GM18867 (cell line): ENCODE results near the gene RPL39.
"Not testable (repeated sequence)": the region's sequence is repeated elsewhere in the genome, so short reads cannot be mapped to it uniquely, and the experiment has no call there.

Experiments used
- ATAC-seq: cut with Tn5 transposase; IDR thresholded peaks from one replicate; pipeline ENCODE4 v1.9.1; 2021; ENCODE audit warnings: mild to moderate bottlenecking, moderate library complexity; ENCODE audit not compliant: unreplicated experiment

Gene RPL39

DNA sequence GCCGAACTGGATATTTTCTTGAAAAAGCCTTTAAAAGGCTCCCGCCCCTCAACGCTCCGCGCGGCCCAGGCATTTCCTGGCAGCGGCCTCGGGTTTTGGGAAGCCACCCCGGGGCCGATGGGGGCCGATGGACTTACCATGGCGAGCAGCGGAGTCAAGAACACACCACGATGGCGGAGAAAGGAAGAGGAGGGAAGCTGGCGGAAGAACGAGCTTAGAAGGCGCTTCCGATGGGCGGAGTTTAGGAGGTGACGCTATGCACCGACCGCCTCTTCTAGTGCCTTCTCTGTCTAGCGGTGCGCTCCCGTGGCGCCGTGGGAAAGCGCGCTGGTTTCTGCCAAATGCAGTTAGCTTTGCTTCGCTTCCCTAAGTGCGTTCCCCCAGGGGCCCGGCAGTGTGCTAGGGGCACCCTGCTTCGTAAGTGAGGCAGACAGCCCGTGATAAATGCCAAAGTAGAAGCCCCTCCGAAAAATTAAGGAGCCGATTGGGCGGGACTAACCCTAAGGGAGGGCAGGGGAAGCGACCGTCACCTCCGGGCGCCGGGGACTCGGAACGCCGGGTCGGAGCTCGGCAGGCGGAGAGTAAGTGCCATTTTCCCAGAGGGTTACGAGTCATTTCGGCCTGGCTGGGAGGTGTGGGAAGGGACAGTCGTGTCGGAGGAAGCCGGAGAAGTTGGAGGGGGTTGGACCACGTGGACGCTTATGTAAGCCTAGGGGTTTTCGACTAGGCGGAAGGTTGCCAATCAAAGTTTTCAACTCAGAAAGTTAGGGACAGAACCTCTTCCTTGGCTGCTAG is at the start of gene RPL39:
Gene RPL39, minus strand, starts transcription at position 194 of the 795 bp plus-strand sequence. Its CDS starts 54 bp downstream, at position 140.
- peak; percentile 90 for ATAC-seq

DNA sequence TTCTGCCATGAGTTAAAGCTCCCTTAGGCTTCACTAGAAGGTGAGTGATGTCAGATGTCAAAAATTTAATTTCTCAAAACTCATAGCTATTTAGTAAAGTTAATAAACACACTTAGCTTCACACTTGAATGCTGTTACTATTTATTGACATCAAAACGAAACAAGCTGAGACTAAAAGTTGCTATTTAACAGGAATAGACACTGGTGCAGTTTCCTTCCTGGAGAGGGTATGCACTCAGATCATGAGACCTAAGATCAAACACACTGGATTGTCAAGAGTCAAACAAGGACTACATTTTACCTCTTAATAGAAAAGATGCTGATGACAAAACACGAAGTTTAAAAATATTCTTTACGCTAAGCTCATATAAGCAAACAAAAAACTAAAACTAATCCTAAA is 42.5 kb upstream of the RPL39 start:
- ATAC-seq, result no peak

DNA sequence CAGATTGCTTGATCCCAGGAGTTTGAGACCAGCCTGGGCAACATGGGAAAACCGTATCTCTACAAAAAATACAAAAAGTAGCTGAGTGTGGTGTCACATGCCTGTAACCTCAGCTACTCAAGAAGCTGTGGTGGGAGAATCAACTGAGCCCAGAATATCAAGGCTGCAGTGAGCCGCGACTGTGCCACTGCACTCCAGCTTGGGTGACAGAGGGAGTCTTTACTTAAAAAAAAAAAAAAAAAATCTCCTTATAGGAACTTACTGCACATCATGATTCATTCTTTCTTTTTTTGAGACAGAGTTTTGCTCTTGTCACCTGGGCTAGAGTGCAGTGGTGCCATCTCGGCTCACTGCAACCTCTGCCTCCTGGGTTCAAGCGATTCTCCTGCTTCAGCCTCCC is 37.0 kb upstream of the RPL39 start:
- ATAC-seq, result no peak

DNA sequence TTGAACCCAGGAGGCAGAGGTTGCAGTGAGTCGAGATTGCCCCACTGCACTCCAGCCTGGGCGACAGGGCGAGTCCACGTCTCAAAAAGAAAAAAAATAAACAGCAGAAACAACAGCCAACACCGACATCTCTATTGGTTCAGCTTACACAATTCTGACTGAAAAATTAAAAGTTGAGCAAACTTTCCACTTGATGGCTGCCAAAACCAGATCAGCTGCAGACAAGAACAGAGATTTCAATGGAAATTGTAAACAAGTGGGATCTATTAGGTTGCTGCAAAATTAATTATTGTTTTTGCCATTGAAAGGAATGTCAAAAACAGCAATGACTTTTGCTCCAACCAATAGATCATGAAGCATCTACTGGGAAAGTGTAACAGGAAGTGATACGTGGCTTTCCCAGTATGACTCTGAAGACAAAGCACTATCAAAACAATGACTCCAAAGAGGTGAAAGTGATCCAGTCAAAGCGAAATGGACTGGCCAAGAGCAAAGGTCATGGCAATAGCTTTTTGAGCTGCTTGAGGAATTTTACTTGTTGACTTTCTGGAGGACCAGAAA is 35.0 kb upstream of the RPL39 start:
- no peak for ATAC-seq

DNA sequence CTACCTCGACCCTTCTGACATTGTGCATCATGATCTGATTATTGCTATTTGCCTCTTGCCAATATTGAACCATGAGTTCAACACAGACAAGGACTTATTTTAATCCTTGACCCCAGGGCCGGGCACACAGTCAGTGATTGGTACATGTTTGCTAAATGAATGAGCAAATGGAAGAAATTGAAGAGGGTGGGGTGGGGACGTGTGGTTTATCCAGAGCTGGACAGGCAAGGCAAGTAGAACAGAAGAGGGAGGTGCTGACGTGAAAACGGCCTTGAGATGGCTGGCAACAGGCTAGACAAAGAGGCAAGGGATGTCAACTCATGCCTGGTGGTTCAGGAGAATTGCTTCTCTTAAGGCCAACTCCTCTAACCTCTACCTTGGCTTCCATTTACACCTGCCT is 32.8 kb upstream of the RPL39 start:
- not testable (repeated sequence) for ATAC-seq

DNA sequence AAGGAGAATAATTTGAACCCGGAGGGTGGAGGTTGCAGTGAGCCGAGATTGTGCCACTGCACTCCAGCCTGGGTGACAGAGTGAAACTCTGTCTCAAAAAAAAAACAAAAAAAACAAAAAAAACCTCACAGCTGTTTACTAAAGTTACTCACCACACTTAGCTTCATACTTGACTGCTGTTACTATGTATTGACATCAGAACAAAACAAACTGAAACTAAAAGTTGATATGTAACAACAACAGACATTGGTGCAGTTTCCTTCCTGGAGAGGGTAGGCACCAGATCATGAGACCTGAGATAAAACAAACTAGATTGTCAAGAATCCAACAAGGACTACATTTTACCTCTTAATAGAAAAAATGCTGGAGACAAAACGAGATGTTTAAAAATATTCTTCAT is 30.3 kb upstream of the RPL39 start:
- ATAC-seq, result peak; percentile 97

DNA sequence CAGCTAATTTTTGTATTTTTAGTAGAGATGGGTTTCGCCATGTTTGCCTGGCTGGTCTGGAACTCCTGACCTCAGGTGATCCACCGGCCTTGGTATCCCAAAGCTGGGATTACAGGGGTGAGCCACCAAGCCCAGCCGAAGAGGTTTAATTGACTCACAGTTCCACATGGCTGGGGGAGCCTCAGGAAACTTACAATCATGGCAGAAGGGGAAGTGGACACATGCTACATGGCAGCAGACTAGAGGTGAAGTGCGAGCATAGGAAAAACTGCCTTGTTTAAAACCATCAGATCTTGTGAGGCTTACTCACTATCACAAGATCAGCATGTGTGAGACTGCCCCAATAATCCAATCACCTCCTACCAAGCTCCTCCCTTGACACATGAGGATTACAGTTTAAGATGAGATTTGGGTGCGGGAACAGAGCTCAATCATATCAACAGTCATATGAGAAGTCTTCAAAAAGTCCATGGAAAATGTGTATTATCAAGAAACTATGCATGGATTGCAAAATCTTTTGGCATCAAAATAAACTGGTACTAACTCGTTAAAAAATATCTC is 25.8 kb upstream of the RPL39 start:
- ATAC-seq, result no peak

DNA sequence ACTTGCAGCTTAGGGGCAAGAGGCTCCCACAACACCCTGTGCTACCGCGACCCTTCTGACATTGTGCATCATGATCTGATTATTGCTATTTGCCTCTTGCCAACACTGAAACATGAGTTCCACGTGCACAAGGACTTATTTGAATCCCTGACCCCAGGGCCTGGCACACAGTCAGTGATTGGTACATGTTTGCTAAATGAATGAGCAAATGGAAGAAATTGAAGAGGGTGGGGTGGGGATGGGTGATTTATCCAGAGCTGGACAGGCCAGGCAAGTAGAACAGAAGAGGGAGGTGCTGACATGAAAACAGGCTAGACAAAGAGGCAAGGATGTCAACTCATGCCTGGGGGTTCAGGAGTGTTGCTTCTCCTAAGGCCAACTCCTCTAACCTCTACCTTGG is 24.9 kb upstream of the RPL39 start:
- ATAC-seq, result no peak

DNA sequence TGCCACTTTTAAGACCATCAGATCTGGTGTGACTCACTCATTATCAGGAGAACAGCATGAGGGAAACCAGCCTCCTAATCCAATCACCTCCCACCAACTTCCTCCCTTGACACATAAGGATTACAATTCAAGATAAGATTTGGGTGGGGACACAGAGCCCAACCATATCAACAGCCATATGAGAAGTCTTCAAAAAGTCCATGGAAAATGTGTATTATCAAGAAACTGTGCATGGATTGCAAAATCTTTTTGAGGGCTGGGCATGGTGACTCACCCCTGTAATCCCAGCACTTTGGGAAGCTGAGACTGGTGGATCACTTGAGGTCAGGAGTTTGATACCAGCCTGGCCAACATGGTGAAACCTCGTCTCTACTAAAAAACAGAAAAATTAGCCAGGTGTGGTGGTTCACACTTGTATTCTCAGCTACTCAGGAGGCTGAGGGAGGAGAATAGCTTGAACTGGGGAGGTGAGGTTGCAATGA is 17.8 kb upstream of the RPL39 start:
- ATAC-seq, result no peak

DNA sequence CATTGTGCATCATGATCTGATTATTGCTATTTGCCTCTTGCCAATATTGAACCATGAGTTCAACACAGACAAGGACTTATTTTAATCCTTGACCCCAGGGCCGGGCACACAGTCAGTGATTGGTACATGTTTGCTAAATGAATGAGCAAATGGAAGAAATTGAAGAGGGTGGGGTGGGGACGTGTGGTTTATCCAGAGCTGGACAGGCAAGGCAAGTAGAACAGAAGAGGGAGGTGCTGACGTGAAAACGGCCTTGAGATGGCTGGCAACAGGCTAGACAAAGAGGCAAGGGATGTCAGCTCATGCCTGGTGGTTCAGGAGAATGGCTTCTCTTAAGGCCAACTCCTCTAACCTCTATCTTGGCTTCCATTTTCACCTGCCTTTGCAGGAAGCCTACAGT is 17.0 kb upstream of the RPL39 start:
- not testable (repeated sequence) for ATAC-seq

DNA sequence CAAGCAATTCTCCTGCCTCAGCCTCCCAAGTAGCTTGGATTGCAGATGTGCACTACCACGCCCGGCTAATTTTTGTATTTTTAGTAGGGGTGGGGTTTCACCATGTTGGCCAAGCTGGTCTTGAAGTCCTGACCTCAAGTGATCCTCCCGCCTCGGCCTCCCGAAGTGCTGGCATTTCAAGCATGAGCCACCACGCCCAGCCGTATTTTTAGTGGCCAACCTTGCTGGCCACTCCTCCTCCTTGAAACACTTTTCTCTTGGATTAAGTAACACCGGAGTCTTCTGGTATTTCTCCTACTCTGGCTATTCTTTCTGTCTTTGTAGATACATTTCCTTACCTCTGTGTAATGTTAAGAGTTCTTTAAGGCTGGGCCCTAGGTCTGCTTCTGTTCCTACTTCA is 11.1 kb upstream of the RPL39 start:
- no peak for ATAC-seq

DNA sequence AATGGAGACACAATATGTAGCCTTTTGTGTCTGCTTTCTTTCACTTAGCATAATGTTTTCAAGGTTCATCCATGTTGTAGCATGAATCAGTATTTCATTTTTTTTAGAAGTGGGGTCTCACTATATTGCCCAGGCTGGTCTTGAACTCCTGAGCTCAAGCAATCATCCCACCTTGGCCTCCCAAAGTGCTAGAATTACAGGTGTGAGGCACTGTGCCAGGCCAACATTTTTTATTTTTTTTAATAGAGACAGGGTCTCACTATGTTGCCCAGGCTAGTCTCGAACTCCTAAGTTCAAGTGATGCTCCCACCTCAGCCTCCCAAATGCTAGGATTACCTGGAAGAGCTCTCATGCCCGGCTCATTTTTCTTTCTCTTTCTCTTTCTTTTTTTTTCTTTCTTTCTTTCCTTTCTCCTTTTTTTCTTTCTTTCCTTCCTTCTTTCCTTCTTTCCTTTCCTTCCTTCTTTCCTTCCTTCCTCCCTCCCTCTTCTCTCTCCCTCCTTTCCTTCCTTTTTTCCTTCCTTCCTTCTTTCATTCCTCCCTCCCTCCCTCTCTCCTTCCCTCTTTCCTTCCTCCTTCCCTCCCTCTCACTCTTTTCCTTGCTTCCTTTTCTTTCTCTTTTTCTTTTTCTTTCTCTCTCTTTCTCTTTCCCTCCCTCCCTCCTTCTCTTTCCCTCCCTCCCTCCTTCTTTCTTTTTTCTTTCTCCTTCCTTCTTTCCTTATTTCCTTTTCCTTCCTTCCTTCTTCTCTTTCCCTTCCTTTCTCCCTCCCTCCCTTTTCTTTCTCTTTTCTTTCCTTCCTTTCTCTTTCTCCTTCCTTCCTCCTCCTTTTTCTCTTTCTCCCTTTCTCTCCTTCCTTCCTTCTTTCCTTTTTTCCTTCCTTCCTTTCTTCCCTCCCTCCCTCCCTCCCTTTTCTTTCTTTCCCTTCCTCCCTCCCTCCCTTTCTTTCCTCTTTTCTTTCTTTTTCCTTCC is 10.1 kb upstream of the RPL39 start:
- no peak for ATAC-seq

DNA sequence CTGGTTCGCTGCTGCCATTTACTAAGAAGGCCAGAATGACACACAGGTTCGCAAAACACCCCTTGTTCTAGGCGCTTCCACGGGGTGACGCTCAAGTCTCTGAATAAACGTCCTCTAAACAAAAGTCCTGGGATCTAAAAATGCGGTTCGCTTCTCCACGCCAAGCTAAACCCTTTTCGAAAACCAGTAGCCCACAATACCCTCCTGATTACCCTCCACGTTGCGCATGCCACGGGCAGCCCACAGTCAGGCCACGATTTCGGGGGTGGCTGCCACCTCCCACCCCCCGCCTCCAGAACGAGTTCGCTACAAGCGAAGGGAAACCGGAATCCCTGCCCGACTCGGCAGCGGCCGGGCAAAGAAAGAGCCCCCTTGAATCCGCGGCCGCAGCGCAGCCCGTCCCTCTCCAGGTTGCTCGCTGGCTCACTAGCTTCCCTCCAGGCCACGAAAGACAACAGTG is 423 bp downstream of the RPL39 start:
- ATAC-seq, result peak; percentile 13

DNA sequence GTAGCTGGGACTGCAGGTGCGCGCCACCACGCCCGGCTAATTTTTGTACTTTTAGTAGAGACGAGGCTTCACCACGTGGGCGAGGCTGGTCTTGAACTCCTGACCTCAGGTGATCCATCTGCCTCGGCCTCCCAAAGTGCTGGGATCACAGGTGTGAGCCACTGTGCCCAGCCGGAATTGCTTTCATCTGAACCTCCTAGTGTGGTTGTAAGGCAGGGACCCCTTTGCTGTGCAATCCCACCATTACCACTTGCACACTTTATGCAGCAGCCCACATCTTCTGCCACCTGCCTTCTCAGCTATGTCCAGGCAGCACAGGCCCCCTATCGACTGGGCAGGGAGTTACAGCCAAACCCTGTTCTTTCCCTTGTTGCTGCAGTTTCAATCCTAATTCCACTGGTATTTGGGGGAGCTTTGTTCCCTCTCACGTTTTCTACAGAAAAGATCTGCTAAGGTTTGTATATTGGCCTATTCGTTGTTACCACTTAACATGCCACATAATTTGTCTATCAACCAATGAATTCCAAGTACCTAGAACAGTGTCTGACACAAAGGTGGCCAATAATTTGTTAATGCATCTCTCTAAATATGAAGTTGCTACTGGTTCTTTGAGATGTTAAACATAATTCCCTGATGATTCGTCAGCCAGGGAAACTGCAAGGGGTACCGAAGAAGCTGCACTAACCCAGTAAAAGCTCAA is 6.5 kb downstream of the RPL39 start:
- ATAC-seq, result peak; percentile 62

DNA sequence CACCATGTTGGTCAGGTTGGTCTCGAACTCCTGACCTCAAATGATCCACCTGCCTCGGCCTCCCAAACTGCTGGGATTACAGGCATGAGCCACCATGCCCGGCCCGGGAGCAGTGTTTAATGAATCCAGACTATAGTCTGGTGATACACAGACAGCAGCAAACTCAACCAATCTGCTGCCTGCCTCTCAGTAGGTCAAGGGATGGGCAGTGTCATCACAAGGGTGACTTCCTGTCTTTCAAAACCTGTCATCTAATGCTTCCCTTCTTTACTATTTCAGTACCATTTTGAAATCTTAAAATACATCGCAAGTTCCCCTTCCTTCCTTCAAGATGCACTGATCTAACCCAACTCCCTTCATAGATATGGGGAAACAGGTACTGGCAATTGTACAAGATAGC is 8.4 kb downstream of the RPL39 start:
- ATAC-seq, result no peak

DNA sequence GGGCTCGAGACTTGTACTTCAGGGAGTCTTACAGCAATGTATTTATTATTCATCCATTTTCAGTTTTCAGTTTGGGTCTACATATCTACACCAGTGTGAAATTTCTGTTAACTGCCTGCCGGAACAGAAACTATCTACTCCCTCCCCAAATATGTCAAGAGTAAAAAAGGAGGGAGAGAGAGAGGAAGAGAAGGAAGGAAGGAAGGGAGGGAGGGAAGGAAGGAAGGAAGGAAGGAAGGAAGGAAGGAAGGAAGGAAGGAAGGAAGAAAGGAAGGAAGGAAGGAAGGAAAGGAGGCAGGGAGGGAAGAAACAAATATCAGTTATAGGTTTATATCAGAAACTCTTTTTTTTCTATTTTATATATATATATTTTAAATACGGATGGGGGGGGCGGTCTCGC is 12.6 kb downstream of the RPL39 start:
- no peak for ATAC-seq

DNA sequence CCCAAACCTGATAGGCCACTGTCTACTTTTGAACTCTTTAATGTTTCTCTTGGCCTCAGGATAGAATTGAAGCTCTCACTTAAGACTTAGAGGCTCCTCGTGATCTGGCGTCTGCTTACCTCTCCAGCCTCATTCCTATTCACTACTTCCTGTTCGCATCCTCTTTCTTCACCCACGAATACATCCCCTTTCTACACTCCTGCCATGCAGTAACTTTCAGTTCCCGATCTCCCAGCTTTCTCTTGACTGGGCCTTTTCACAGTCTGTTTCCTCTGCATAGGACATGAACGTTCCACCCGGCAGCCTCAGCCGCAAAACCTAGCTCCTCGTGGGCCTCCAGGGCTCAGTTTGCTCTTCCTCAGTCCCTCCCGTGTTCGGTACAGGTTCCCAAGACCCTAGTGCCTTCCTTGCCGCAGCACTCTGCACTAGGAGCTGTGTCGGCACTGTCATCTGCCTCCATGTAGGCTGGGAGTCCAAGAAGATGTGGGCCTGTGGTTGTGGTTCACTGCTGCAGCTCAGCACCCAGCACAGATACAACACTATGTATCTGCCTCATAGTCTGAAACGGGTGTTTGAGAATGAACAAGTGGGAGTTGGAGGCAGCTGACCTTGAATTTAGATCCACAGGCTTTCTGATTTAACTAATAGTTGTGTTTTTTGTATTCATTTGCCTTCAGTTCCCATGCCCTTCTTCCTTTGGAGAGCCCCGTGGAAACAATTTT is 15.8 kb downstream of the RPL39 start:
- peak; percentile 54 for ATAC-seq

DNA sequence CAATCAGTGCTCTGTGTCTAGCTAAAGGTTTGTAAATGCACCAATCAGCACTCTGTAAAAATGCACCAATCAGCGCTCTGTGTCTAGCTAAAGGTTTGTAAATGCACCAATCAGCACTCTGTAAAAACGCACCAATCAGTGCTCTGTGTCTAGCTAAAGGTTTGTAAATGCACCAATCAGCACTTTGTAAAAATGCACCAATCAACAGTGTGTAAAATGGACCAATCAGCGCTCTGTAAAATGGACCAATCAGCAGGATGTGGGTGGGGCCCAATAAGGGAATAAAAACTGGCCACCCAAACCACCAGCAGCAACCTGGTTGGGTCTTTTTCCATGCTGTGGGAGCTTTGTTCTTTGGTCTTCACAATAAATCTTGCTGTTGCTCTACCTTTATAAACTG is 22.0 kb downstream of the RPL39 start:
- ATAC-seq, result not testable (repeated sequence)

DNA sequence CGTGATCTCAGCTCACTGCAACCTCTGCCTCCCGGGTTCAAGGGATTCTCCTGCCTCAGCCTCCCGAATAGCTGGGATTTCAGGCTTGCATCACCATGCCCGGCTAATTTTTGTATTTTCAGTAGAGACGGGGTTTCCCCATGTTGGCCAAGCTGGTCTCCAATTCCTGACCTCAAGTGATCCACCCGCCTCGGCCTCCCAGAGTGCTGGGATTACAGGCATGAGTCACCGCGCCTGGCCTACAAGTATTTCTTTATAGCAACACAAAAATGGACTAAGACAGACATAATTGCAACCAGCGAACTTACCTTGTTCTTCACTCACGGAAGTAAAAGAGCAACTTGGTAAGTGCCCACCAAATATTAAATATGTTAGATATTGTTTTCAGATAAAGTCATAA is 23.0 kb downstream of the RPL39 start:
- not testable (repeated sequence) for ATAC-seq
